Stimulated activated CD8-positive, alpha-beta memory T cell treated with anti-CD3 and anti-CD28 coated beads, Interleukin-15, amount 100 ng/mL, for 48 hours (primary cell): ENCODE results near the gene CCN2.

ENCODE experiments used
- DNase-seq, 2 donors: peaks; one replicate each; pipeline ENCODE4 v3.0.0-alpha.2; 2020; ENCODE audit warnings: low read depth in 2 of 2

CCN2 gene

DNA sequence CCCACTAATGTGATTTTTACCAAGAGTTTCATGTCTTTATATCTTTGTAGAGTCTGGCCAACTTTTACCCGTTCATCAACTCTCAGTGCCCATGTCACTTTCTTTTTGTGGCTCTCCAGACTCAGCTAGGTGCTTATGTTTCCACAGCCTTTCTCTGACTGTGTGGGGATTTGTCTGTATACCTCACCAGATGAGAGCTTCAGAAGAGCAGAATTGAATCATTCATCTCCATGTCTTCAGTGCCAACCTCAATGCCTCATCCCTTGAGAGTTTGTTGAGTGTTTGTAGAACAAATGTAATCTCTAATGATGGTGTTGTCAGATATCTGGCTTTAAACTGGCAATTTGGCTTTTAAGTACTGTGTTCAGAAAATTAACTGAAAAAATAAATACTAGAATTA lies 16.8 kb upstream of the CCN2 start:
- no peak for DNase-seq

DNA sequence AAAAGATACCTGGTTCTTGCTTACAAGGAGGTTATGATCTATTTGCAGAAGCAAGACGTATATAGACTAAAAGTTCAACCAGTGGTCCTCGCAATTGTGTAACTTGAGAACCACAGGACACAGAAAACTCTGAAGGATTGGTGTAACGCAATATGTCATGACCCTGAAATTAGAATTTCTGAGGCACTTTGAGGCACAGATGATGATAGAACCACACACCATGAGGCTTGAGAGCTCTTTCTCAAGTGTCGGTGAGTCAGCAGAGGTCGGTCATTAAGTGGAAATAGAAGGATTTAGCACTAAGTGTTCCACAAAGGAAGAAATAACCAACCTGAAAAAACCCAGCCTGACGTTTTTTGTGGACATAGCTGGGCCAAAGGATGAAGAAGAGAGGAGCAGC lies 15.3 kb upstream of the CCN2 start:
- no peak for DNase-seq

DNA sequence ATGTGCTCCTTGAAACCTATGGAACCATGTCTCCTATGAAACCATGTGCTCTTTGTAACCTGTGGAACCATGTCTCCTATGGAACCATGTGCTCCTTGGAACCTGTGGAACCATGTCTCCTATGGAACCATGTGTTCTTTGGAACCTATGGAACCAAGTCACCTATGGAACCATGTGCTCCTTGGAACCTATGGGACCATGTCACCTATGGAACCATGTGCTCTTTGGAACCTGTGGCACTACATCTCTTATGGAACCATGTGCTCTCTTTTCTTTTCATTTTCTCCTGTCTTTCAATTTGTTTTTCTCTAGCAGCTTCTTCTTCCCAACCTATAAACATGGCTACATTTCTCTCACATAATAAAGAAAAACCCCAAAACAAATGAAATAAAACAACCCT lies 11.9 kb upstream of the CCN2 start:
- DNase-seq: no peak

DNA sequence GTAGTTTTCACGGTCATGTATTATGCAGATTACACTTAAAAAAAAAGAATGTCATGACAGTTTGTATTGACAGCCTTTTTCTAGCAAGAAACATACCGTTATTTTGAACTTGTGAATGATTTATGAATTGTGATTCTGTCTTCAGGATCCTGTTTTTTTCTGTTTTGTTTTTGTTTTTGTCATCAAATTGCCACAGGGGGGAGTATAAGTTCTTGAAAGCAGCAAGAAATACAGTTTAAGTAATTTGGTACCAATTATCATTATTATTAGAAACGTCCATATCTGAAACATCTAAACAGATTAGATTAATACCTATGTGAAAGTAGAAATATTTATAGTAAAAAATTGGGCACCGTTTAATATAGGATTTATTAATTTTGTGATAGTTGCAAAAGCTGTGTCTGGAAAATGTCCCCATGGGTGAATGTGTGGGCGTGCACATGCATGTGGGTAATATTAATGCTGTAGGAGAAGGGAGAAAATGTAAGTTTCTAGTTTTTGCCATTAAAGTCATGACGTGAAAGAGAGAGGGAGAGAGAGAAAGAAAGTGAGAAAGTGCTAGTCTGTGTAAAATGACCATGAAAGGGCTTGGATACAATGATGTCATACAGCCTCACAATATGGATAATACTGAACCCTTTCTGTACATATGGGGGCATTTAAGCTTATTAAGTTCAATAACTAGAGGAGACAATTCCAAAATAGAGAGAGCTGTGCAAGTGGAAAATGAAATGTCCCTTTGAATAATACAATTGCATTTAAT lies 9.4 kb upstream of the CCN2 start:
- DNase-seq: no peak

DNA sequence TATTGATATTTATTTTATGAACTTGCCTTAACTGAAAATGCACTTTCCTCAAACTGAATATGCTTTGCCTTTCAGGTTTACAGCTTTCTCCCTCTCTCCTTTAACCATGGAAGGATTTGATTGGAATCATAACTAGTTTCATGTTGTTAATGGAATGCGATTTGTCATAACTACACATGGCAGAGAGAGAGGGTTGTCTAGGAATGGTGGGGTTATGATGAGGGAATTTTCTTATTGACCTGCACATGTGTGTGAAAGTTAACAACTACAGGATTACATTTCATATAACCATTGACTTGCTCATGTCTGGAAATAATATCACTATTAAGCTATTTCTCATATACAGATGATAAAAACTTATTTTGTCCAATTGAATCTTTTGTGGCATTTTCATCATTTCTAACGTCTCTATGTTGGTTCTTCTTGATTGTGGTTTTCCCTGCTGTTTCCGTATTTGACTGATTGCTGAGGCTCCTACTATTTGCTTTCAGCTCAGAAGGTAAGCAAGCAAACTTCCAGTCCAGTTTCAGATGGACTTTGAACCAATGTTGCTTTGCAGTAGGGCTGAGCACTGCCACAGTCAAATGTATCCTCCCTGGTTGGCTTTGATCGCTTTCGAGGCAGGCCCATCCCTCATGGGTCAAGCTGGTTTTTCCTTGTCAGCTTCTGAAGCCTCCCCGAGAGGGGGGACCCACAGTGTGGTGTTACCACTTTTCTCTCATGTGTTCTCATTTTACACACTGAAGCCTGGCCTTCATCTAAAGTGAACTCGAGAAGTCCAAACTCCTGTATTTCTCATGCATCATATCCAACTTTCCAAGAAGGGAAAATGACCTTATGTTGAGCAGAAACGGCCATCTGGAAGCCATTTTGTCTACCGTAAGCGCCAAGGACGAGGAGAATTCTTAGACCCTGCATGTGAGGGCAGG lies 7.6 kb upstream of the CCN2 start:
- DNase-seq: no peak

DNA sequence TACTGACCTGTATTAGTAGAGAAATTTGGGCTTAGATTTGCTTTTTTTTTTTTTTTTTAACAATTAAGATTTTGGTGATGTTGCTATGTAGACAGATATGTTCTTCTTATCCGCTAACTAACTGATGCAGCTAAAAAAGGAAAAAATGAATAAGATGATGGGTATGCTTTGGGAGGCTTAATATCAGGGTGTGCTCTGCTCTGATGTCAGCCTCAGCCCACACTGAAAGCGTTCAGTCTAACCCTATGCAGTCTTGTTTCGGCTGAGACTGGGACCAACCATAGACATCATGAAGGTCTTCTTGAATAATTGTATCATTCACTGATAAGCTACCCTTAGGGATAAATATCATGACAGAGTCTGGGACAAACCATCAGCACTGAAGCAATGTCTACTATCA lies 6.9 kb upstream of the CCN2 start:
- no peak for DNase-seq

DNA sequence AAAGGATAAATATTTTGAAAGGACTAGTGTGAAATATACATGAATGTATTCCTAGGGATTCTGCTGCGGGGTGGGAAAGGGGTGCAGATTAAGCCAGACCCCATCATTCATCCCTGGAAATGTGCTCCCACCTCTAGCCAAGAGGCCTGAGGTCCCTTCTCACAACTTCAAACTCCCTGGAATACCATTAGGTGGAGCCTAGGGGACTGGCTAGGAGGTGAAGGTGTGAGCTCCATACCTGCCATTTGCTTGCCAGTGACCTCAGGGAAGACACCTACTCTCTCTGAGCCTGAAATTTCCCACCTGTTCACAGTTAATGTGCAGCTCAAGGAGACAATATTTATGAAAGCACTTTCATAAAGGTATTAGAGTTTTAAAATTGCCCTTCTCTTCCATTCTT lies 4.7 kb upstream of the CCN2 start:
- no peak for DNase-seq

DNA sequence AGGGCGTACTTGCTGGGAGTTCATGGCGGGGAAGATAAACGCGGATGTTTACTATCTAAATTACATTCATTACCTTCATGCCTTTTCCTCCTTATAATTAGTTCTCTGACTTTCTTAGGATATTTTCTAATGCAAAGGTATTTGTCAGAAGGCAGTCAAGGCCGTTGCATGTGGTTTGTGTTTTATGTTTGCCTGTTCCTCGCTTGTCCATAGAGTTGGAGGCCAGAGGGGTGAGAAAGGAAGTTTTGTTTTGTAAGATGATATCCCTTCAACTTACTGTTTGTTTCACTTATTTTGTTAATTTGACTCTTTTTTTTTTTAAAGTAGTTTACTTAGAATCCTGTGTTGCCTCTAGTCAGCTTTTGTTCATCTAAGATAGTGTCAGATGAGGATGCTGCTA lies 4.0 kb upstream of the CCN2 start:
- no peak for DNase-seq

DNA sequence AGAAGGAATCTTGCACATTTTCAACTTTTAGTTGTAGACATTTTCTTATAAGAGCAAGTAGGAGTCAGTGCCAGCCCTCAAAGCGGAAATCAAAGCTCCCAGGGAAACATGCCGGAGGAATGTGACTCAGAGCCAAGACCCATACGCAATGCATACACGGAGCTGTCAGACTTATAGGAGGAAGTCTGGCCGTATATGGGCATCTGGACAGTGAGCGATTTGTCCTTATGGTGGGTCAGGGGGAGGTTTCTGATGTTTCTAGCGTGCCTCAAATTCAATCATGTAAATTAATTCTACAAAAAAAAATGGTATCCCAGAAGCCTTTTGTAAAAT lies 3.6 kb upstream of the CCN2 start:
- no peak for DNase-seq

DNA sequence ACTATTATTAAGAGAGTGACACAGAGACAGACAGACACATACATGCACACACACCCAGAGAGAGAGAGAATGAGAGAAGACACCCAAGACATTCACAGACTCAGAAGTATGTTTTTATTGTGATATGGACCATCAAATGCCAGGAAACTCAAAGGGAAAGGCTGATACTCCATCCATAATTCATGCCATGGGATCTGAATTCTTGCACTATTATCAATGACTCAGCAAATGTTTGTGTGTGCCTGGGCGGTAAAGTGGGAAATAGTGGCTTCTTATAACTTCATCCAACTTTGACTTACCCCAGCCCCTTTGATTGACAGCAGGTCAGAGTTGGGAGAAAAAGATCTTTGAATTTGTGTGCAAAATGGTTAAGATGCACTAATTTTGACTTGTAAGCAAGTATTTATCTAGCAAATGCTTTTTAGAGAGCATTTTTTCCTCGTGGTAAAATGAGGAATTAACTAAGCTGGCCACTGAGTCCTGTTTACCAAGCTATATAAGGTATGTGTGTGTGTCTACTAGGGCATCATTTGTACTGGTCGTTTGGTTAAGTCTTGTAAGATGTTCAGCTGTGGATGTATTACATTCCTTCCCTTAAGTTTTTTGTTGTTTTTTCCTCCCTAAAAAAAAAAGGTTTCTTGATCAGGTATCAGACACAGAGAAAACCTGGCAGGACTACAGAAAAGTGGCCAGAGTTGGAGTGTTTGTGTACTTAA lies 3.0 kb upstream of the CCN2 start:
- DNase-seq: no peak

DNA sequence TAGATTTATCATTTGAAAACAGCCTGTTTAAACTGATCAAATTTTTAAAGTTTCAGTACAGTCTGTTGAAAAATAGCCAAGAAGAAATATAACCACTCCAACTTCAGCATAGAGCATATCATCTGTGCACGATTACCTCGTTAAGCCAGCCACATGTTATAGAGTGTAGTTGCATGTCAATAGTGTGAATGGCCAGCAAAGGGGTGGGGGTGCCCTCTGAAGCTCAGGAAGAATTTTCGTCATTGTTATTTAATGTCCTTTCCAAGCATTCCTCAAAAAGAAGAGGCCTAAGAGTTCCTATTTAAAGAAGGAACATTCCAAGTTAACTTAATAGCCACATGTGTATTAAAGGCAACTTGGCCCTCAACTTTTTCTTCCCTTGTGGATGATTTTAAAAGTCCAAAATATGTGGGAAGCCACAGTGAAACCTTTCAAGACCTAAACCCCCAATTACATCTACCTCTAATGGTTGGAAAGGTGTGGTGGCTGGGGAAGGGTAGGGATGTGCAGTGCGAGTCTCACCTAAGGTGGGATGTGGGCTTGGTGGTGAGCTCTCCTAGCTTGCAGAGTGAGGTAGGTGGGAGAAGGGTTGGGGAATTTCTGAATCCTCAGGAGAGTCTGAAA lies 1.8 kb upstream of the CCN2 start:
- no peak for DNase-seq

DNA sequence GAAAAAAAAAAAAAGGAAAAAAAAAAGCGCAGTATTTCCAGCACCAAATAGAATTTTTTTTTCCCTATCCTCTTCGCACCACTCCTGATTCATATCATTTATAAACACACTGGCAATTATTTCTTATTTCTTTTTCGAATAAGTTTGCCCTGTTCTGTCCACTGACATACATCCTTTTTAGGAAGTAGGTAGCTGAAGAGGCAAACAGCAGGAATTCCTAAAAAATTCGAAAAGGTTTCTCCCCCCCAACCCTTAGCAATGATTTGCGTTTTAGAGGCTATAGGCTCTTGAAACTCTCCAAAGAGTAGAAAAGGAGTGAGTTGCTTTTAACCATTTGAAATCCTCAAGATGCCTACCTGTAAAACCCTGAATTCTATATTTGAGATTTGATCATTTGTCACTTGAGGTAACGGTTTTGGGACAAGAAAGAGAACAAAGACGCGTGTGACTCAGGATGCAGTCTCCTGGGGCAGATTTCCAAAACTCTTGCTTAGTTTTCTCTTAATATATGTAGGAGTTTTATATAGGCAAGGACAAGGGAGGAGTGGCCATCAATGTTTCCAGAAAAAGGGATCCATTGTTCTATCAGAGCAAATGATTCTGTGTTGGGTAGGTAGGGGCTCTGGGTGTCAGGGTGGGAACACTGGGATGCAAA lies 531 bp upstream of the CCN2 start:
- DNase-seq: no peak

DNA sequence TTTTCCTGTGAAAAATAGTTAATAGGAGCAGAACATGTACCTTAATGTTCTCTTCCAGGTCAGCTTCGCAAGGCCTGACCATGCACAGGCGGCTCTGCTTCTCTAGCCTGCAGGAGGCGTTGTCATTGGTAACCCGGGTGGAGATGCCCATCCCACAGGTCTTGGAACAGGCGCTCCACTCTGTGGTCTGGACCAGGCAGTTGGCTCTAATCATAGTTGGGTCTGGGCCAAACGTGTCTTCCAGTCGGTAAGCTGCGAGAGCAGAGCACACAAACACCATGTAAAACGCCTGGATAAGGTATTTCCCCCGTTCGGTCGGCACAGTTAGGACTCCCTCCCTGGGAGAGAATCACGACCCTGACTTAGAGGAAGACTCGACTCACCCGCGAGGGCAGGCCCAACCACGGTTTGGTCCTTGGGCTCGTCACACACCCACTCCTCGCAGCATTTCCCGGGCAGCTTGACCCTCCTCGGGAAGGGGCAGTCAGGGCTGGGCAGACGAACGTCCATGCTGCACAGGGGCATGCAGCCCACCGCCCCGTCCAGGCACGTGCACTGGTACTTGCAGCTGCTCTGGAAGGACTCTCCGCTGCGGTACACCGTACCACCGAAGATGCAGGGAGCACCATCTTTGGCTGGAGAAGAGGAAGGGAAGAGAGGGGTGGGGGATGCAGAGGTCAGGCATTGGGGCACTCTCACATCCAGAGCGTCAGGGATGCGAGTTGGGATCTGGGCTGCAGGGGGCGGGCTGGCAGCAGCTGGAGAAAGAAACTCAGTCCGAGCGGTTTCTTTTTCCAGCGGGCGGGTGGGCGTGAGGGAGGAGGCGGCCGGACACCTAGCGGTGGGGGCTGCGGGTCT lies 1.0 kb downstream of the CCN2 start:
- DNase-seq: peak in 1 of 2 donors; percentile 4

DNA sequence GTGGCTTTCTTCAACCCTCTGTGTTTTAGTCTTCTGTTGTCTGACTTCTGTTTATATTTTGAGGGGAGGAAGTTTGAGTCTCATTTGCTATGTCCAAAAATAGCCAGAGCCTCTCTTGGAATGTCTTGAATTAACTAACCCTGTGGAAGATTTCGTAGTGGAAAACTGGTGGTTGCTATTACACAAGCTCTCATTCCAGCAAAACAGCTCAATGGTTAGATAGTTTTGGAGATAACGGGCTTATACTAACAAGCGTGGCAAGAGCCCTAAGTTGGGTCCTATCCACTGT lies 1.6 kb downstream of the CCN2 start:
- DNase-seq: no peak

DNA sequence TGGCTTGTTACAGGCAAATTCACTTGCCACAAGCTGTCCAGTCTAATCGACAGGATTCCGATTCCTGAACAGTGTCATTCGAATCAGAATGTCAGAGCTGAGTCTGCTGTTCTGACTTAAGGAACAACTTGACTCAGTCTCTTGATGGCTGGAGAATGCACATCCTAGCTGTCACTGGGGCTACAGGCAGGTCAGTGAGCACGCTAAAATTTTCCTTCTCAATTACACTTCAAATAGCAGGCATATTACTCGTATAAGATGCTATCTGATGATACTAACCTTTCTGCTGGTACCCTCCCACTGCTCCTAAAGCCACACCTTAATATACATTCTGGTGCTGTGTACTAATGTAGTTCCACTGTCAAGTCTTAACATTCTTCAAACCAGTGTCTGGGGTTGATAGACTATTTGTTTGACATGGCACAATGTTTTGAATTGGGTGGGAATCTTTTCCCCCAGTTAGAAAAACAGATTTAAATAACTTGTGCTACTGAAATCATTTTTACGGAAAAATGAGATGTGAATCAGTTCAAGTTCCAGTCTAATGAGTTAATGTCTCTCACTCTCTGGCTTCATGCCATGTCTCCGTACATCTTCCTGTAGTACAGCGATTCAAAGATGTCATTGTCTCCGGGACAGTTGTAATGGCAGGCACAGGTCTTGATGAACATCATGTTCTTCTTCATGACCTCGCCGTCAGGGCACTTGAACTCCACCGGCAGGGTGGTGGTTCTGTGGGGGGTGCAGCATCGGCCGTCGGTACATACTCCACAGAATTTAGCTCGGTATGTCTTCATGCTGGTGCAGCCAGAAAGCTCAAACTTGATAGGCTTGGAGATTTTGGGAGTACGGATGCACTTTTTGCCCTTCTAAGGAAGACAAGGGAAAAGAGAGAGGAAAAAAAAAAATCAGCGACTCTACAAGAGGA lies 2.2 kb downstream of the CCN2 start:
- DNase-seq: no peak

DNA sequence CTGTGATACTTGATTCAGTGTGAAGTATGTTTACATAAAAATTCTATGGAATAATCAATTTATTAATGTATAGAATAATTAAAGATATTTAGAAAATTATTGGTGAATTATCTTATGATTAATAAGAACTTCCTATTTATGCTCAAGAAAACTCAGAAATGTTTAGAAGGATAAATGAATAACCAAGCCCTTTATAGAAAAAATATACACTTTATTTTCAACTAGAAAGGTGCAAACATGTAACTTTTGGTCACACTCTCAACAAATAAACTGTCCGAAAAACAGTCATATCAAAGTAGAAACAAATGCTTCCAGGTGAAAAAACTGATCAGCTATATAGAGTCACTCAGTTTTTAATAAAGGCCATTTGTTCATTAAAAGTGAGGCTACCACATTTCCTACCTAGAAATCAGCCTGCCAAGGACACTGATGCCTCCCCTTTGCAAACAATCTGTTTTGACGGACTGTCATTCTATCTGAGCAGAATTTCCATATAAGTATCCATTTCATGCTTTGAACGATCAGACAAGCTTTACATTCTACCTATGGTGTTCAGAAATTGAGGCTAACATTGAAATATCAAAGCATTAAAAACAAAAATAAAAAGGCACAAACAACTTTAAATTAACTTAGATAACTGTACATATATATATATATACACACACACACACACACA lies 3.0 kb downstream of the CCN2 start:
- no peak for DNase-seq

DNA sequence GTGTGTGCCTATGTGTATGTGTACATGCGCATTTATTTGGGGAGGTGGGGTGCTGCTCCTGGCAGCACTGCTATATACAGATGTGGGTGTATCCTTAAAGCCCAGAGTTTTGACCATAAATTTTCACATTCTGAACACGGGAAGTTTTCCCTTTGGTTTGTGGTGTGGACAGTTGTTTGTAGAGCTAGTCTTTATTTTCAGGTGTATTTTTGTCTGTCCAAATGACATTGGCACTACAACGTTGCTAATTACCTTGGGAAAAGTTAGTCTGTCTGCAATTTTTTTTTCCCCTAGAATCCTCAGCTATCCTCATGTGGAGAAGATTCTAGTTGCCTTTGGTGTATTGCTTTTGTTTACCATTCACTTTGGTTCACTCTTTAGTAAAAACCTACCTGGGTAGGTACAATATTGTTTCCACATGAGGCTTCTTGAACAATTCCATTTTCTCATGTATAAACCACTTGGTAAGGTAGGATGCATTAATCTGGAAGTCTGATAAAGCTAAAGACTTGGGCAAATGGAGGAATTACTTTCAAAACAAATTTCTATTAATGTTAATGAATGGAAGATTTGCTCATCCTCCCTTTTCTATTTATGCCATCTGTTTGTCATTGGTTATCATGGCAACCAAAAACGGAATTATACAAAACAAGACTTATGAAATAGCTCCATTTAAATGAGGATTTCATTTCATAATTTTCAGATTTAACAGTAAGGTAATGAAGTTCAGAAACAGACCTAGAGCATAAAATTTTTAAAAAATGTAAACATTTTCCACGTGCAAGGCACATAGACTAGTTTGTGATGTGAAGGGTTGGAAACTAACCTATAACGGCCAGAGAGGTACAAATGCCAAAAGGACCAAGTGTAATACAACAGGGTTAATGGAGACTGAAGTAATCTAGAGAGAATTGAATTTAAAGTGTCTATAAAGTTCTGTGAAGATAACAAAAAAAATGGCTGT lies 3.9 kb downstream of the CCN2 start:
- DNase-seq: no peak

DNA sequence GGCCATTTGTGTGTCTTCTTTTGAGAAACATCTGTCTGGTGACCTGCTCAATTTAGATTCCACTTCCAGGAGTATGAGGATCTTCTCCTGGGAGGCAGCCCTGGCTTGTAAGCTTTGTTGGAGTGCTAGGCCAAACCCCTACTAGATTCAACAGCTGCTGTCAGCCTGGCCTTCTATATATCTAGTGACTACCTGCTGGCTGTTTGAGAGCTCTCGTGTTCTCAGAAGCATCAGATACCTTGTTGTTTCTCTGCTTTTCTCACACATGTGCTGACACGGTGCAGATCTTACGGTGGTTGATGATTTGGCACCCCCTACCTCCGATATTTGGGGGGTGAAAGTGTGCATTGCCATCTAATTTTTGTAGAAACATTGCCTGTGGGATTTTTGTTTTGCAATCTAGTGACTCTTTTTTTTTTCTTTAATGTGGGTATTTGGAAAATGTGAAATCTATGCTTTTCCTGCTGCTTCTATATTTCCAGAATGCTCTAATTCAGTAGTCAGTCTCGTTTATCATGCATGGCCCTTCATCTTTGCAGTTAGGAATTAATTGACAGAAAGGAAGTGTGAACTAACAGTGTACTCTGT lies 4.7 kb downstream of the CCN2 start:
- no peak for DNase-seq
